T-cell (primary cell): Measurements from ENCODE around the gene DCAF10. TPM values are rescaled to one million over a fixed set of nuclear protein-coding genes. Genes with fewer than 3 reads are reported as not detected.

Experiments
- ATAC-seq, 4 experiments: fragments of 200-7000 bp in 3 of 4; fragments of 150-1000 bp in 1 of 4; cut with Tn5 transposase; replicated peaks in 1 of 4; 1 replicate in 3 of 4; 2 replicates in 1 of 4; pipeline ENCODE4 v1.10.0; 2021; ENCODE audit warnings: moderate library complexity in 3 of 4, mild to moderate bottlenecking in 2 of 4, moderate number of reproducible peaks in 1 of 4
- CTCF ChIA-PET, 2 donors: fragments of 300-600 bp; sonication (Branson Sonifier 250); formaldehyde crosslinking; loops; one replicate each; lab custom pipeline; 2022; ENCODE audit warnings: antibody characterized with exemption in 2 of 2; lab: Charles Lee
- POLR2A ChIA-PET, 2 donors: fragments of 300-600 bp; sonication (Branson Sonifier 250); formaldehyde crosslinking; loops; one replicate each; lab custom pipeline; 2022; ENCODE audit warnings: antibody characterized with exemption in 2 of 2; lab: Charles Lee
- DNase-seq, 35 experiments: peaks; one replicate each; pipeline versions ENCODE4 v3.0.0 to v3.0.0-alpha.2; 2013 to 2023
- H3K27ac ChIP-seq: one replicate; pipeline ENCODE4 v1.5.1; 2013; ENCODE audit warnings: low read length
- H3K27me3 ChIP-seq, 2 experiments: replicated peaks in 1 of 2; 1 replicate in 1 of 2; 2 replicates in 1 of 2; pipeline versions ENCODE4 v1.6.1 to v1.7.0; 2013; ENCODE audit warnings: low read length in 1 of 2, mixed read lengths in 1 of 2; ENCODE audit not compliant: control insufficient read depth in 2 of 2, insufficient read depth in 2 of 2; ENCODE audit errors: extremely low read depth in 1 of 2
- H3K36me3 ChIP-seq, 2 donors: 1 replicate in 1 of 2; 2 replicates in 1 of 2; pipeline versions ENCODE4 v1.6.1 to v1.7.0; 2013; ENCODE audit warnings: low read length in 1 of 2; ENCODE audit not compliant: control insufficient read depth in 2 of 2, insufficient read depth in 1 of 2; ENCODE audit errors: extremely low read depth in 1 of 2
- H3K4me1 ChIP-seq, 2 experiments: 1 replicate in 1 of 2; 2 replicates in 1 of 2; pipeline versions ENCODE4 v1.6.1 to v1.7.0; 2013; ENCODE audit warnings: low read length in 2 of 2, mixed read lengths in 1 of 2; ENCODE audit not compliant: insufficient read depth in 2 of 2, control insufficient read depth in 1 of 2; ENCODE audit errors: extremely low read depth in 1 of 2
- H3K4me3 ChIP-seq, 2 donors: 1 replicate in 1 of 2; 2 replicates in 1 of 2; pipeline versions ENCODE4 v1.5.1 to v1.7.0; 2013; ENCODE audit warnings: mild to moderate bottlenecking in 2 of 2, low read length in 1 of 2, moderate library complexity in 1 of 2; ENCODE audit not compliant: control insufficient read depth in 1 of 2; ENCODE audit errors: extremely low read depth in 1 of 2
- H3K9me3 ChIP-seq: 2 replicates; pipeline ENCODE4 v1.7.0; 2013
- H3K27ac Mint-ChIP-seq, 2 donors: one replicate each; pipeline ENCODE4 v1.8.0; 2020 to 2021; ENCODE audit warnings: mild to moderate bottlenecking in 2 of 2, mixed read lengths in 2 of 2
- H3K27me3 Mint-ChIP-seq, 2 donors: one replicate each; pipeline ENCODE4 v1.8.0; 2021 to 2022; ENCODE audit warnings: mixed read lengths in 2 of 2
- H3K36me3 Mint-ChIP-seq: one replicate; pipeline ENCODE4 v1.8.0; 2021; ENCODE audit warnings: mixed read lengths
- H3K4me1 Mint-ChIP-seq, 3 donors: one replicate each; pipeline ENCODE4 v1.8.0; 2020 to 2022; ENCODE audit warnings: mixed read lengths in 3 of 3, mild to moderate bottlenecking in 1 of 3
- H3K4me3 Mint-ChIP-seq, 3 donors: one replicate each; pipeline ENCODE4 v1.8.0; 2020 to 2022; ENCODE audit warnings: mild to moderate bottlenecking in 3 of 3, mixed read lengths in 3 of 3, moderate library complexity in 3 of 3
- H3K9me3 Mint-ChIP-seq, 3 donors: one replicate each; pipeline ENCODE4 v1.8.0; 2020 to 2022; ENCODE audit warnings: mixed read lengths in 3 of 3
- WGBS: methylation state at CpG from one replicate; pipeline ENCODE4 v1.1.5; 2013; ENCODE audit warnings: missing lambda C conversion rate; ENCODE audit not compliant: insufficient coverage; 5-methylcytosine and 5-hydroxymethylcytosine counted together
- total RNA-seq, 35 experiments: library from RNA in 6 of 35; stranded (reverse) in 6 of 35; fragments of 120-200 nt in 1 of 35; gene quantifications; one replicate each; pipeline versions ENCODE4 v1.2.1 to v1.2.4 and lab custom pipeline; 2013 to 2026

DCAF10 gene
- total RNA-seq, 5 donors from 2014 or later (not counting 1 experiment from before 2014, with no cell fraction given), result 18.4 to 20.9 (median 19.2) TPM

DNA sequence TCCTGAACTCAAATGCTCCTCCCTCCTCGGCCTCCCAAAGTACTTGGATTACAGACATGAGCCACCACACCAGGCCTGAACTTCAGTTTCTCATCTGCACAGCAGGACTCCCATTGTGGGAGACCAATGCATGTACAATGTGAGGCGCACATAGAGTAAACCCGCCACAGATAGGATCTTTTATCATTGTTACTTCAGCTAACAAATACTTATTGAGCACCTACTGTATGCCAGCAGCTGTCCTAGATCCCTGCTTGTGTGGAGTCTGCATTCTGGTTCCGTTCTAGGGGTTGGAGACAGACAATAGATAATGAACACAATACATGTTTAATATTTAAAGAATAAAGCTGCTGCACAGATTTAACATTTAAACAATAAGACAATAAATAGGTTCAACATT, 109.7 kb downstream of the DCAF10 start:
- Mint-ChIP-seq H3K9me3 (no peaks in the 10 kb centered on the region), H3K4me1 (peaks cover 0 to 4% (median 1%) of the 10 kb centered on the region in 3 donors), H3K27me3 (no peaks in the 10 kb centered on the region), H3K27ac (no peak overlapping the region), H3K36me3 (no peaks in the 10 kb centered on the region), H3K4me3 (no peak overlapping the region)
- POLR2A ChIA-PET, result no interaction called here
- ATAC-seq (no peak), DNase-seq (no peak)
- no peaks in the 10 kb centered on the region for H3K36me3 ChIP-seq
- H3K27me3 ChIP-seq, result peaks cover 0 to 16% of the 10 kb centered on the region in 2 experiments
- CTCF ChIA-PET, result interaction anchor here in 1 of 2 donors (1.4 kb wide), 1 partner anchor 523 kb away, joined by 6 read pairs; no protein-coding TSS in a partner anchor
- H3K27ac ChIP-seq, result no peak overlapping the region
- no peaks in the 10 kb centered on the region for H3K9me3 ChIP-seq
- H3K4me3 ChIP-seq, result no peak overlapping the region
- WGBS, result no CpG with 5 or more reads among the region's 4 CpGs
- no peaks in the 10 kb centered on the region for H3K4me1 ChIP-seq

DNA sequence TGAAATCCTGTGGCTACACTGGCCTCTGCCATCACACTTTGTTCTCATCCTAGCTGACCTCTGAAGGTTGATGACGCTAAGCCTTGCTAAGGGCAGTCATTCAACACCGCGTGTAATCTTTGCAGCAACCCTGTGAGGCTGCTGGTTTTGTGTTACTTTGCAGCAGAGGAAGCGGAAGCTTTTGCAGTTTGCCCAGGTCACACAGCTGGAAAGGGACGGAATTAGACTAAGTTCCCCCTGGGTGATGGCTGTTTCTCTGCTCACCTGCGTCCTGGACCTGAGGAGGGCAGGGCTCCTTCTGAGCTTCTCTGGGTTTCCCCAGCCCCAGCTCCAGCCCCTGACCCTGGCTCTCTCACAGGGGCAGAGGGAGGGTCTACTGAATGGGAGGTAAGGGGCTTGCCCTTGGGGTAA, 110.7 kb downstream of the DCAF10 start:
- ATAC-seq (no peak), DNase-seq (no peak)
- WGBS, result 88% methylated on average over 4 of the region's 6 CpGs
- H3K36me3 ChIP-seq, result no peaks in the 10 kb centered on the region
- ChIA-PET POLR2A (no interaction called here), CTCF (interaction anchor here in 1 of 2 donors (0.5 to 1.4 kb wide), 3 partner anchors 250 to 792 kb away, joined by 3 to 6 read pairs (median 4); no protein-coding TSS in a partner anchor)
- no peak overlapping the region for H3K27ac ChIP-seq
- no peak overlapping the region for H3K4me3 ChIP-seq
- Mint-ChIP-seq H3K4me1 (peaks cover 0 to 2% (median 0%) of the 10 kb centered on the region in 3 donors), H3K27ac (no peak overlapping the region), H3K27me3 (no peaks in the 10 kb centered on the region), H3K4me3 (no peak overlapping the region), H3K9me3 (no peaks in the 10 kb centered on the region), H3K36me3 (no peaks in the 10 kb centered on the region)
- H3K27me3 ChIP-seq, result peaks cover 0 to 15% of the 10 kb centered on the region in 2 experiments
- H3K4me1 ChIP-seq, result no peaks in the 10 kb centered on the region
- no peaks in the 10 kb centered on the region for H3K9me3 ChIP-seq

DNA sequence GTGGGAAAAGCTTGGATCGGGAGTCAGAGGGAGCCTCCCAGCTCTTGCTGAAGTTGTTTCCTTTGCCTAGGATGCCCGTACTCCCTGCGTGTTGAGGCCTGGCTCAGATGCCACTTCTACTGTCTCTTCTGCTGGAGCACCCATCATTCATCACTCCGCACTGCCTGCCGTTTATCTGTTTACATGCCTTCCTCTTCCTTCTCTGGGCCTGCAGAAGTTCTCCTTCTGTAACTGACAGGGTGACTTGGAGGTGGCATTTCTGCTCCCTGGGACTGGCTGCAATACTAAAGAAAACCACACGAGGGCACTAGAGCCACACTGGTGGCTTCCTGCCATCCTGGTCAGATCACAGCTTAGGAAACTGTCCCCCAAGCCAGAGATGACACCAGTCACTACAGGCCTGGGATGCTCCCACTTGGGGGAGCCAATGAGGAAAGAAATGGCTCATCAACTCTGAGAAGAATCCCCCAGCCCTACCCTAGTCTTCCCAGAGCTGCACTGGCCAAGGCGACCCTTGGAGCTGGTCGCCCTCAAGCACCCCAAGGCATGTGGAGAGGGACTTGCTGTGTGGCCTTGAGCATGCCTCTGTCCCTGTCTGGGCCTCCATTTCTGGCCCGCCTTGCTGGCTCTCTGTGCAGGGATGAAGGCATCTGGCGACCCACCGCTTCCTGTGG, 113.0 kb downstream of the DCAF10 start:
- WGBS, result 78% methylated on average over 7 of the region's 11 CpGs
- H3K27ac Mint-ChIP-seq, result no peak overlapping the region

DNA sequence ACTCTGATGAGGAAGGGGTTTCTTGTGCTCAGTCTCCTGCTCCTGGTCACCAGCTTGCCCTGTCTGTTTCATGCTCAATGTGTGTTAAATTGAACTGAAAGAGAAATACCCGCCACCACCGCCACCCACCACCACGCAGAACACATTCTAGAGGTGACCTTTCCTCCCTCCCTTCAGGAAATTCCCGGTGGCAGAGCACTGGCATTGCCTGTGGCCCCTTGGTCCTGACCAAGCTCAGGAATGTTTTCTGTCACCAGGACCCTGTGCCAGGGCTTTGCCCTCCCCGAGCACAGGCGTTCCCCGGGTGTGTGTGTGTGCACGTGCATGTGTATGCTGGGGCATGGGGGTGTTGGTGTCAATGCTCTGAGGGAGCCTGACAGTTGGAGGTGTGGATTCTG, 113.6 kb downstream of the DCAF10 start:
- no peak for DNase-seq
- peaks cover 0 to 9% of the 10 kb centered on the region in 2 experiments for H3K27me3 ChIP-seq
- no peaks in the 10 kb centered on the region for H3K36me3 Mint-ChIP-seq
- no peaks in the 10 kb centered on the region for H3K9me3 ChIP-seq
- POLR2A ChIA-PET, result no interaction called here
- H3K4me3 Mint-ChIP-seq, result no peak overlapping the region
- peaks cover 0 to 2% of the 10 kb centered on the region in 2 donors for H3K27me3 Mint-ChIP-seq
- H3K9me3 Mint-ChIP-seq, result no peaks in the 10 kb centered on the region
- peaks cover 0 to 2% of the 10 kb centered on the region in 2 experiments for H3K4me1 ChIP-seq
- H3K27ac ChIP-seq, result no peak overlapping the region
- H3K27ac Mint-ChIP-seq, result no peak overlapping the region
- WGBS, result 90% methylated on average over 5 of the region's 8 CpGs
- CTCF ChIA-PET, result interaction anchor here (0.7 to 1.5 kb wide), 5 partner anchors 154 to 519 kb away, joined by 3 to 5 read pairs (median 3); no protein-coding TSS in a partner anchor
- no peak overlapping the region for H3K4me3 ChIP-seq
- H3K4me1 Mint-ChIP-seq, result peaks cover 0 to 2% (median 0%) of the 10 kb centered on the region in 3 donors
- no peak for ATAC-seq
- H3K36me3 ChIP-seq, result no peaks in the 10 kb centered on the region

More for the DNA sequence above, 113.0 kb downstream of the DCAF10 start:
- H3K4me3 Mint-ChIP-seq, result no peak overlapping the region
- DNase-seq, result peak; percentile 28 to 83 (median 68)
- ATAC-seq, result peak; percentile 78 to 85 (median 84)
- H3K27me3 Mint-ChIP-seq, result peaks cover 0 to 2% of the 10 kb centered on the region in 2 donors
- peaks cover 0 to 9% of the 10 kb centered on the region in 2 experiments for H3K27me3 ChIP-seq
- POLR2A ChIA-PET, result interaction anchor here in 1 of 2 donors (0.6 kb wide), 1 partner anchor 531 kb away, joined by 10 read pairs; no protein-coding TSS in a partner anchor
- H3K9me3 ChIP-seq, result no peaks in the 10 kb centered on the region
- H3K36me3 Mint-ChIP-seq, result no peaks in the 10 kb centered on the region
- no peak overlapping the region for H3K27ac ChIP-seq
- H3K36me3 ChIP-seq, result no peaks in the 10 kb centered on the region
- H3K4me3 ChIP-seq, result no peak overlapping the region
- CTCF ChIA-PET, result interaction anchor here (0.6 to 1.3 kb wide), 8 partner anchors 11 to 1541 kb away, joined by 3 to 8 read pairs (median 4); no protein-coding TSS in a partner anchor
- H3K9me3 Mint-ChIP-seq, result no peaks in the 10 kb centered on the region
- H3K4me1 Mint-ChIP-seq, result peaks cover 0 to 2% (median 0%) of the 10 kb centered on the region in 3 donors
- H3K4me1 ChIP-seq, result peaks cover 0 to 2% of the 10 kb centered on the region in 2 experiments

DNA sequence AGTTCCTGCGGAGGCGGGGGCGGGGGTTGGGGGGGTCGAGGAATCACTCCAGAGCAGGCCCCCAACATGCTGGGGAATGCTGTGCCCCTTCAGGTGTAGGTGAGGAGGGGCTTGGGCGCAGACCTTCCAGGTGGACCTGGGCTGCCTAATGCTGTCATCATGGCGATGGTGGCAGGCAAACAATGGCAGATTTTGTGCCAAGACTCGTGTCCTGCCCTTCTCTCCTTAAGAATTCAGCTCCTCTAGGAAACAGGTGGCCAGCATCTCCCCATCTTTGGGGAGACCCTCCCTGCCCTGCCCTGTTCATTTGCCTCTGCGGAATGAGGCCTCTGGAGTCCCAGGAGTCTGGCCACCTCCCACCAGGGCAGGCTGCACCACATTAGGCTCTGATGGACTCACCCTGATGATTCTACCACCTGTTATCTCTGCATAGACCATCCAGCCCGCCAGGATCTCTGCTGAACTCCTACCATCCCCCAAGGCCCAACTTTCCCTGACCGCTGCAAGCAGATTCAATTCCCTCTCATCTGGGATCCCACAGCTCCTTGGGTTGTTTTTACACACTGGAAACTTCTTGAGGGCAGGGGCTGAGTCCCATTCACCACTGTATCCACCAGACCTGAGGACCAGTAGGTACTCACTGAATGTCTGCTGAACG, 114.2 kb downstream of the DCAF10 start:
- WGBS, result 91% methylated on average over 8 of the region's 11 CpGs
- Mint-ChIP-seq H3K9me3 (no peaks in the 10 kb centered on the region), H3K27ac (no peak overlapping the region), H3K4me1 (peaks cover 0 to 2% (median 0%) of the 10 kb centered on the region in 3 donors), H3K4me3 (no peak overlapping the region), H3K27me3 (peaks cover 0 to 2% of the 10 kb centered on the region in 2 donors), H3K36me3 (no peaks in the 10 kb centered on the region)
- ChIA-PET CTCF (interaction anchor here (0.9 to 1.5 kb wide), 4 partner anchors 10 to 517 kb away, joined by 3 read pairs; no protein-coding TSS in a partner anchor), POLR2A (no interaction called here)
- H3K9me3 ChIP-seq, result no peaks in the 10 kb centered on the region
- no peaks in the 10 kb centered on the region for H3K36me3 ChIP-seq
- H3K27me3 ChIP-seq, result peaks cover 0 to 9% of the 10 kb centered on the region in 2 experiments
- H3K27ac ChIP-seq, result no peak overlapping the region
- no peak for ATAC-seq
- peaks cover 0 to 2% of the 10 kb centered on the region in 2 experiments for H3K4me1 ChIP-seq
- DNase-seq, result no peak
- H3K4me3 ChIP-seq, result no peak overlapping the region

DNA sequence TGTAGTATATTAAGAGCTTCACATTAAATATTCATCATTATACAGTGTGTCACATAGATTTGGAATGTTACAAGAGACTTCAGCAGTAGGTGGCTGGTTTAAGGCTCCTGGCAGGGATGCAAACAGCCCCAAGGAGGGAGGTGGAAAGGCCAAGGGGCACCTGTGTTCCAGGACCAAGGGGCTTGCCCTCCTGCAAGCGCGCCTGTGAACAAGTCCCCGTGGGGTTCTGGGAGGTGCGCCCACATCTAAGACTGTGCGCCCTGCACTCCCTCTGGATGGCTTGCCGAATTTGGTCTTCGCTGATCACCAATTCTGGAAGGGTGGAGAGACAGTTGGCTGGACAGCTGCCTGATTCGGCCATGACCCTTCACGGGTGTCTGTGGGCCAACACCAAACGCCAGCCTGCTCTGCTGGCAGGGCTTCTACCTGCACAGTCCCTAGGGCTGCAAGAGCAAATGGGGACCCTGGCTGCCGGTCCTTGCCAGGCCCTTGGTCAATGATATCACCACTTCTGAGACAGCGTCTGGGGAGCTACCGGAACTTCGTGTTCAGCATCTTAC, 115.4 kb downstream of the DCAF10 start:
- ATAC-seq, result no peak
- CTCF ChIA-PET, result interaction anchor here (1.0 to 1.5 kb wide), 3 partner anchors 12 to 244 kb away, joined by 3 read pairs; no protein-coding TSS in a partner anchor
- POLR2A ChIA-PET, result no interaction called here
- Mint-ChIP-seq H3K9me3 (no peaks in the 10 kb centered on the region), H3K4me3 (no peak overlapping the region), H3K4me1 (peaks cover 0 to 2% (median 0%) of the 10 kb centered on the region in 3 donors), H3K27ac (no peak overlapping the region), H3K36me3 (no peaks in the 10 kb centered on the region), H3K27me3 (peaks cover 0 to 2% of the 10 kb centered on the region in 2 donors)
- no peaks in the 10 kb centered on the region for H3K36me3 ChIP-seq
- WGBS, result 88% methylated on average over 14 of the region's 14 CpGs
- H3K27ac ChIP-seq, result no peak overlapping the region
- H3K27me3 ChIP-seq, result peaks cover 0 to 9% of the 10 kb centered on the region in 2 experiments
- no peak for DNase-seq
- H3K9me3 ChIP-seq, result no peaks in the 10 kb centered on the region
- H3K4me1 ChIP-seq, result peaks cover 0 to 2% of the 10 kb centered on the region in 2 experiments
- no peak overlapping the region for H3K4me3 ChIP-seq
